GM23338 (cell line): ENCODE measurements around the gene KRT15. TPM values are rescaled to one million over a fixed set of nuclear protein-coding genes. Genes with fewer than 3 reads are reported as not detected.

Experiments used
- NANOG ChIP-seq: IDR thresholded peaks from 2 replicates; pipeline ENCODE4 v1.6.1; 2016; ENCODE audit warnings: antibody characterized with exemption, borderline replicate concordance
- POLR2AphosphoS5 ChIP-seq: IDR thresholded peaks from 2 replicates; pipeline ENCODE4 v1.6.1; 2016; ENCODE audit warnings: antibody characterized with exemption, low read depth
- STAT1 ChIP-seq: IDR thresholded peaks from one replicate; pipeline ENCODE4 v1.6.1; 2016; ENCODE audit warnings: antibody characterized with exemption; ENCODE audit not compliant: unreplicated experiment
- ZNF114 ChIP-seq: fragments of 250-450 bp; sonication (Bioruptor Pico); IDR thresholded peaks from 2 replicates; pipeline ENCODE4 v1.5.0; 2020; ENCODE audit warnings: mild to moderate bottlenecking, moderate library complexity
- ZNF331 ChIP-seq: fragments of 250-450 bp; sonication (Bioruptor Pico); IDR thresholded peaks from 2 replicates; pipeline ENCODE4 v1.5.0; 2020; ENCODE audit warnings: low read depth, mild to moderate bottlenecking, moderate library complexity
- polyA plus RNA-seq: library from polyadenylated mRNA; unstranded; fragments of >200 nt; fragmentation: Nextera tagmentation; extraction: Ambion mirVana; gene quantifications from 2 replicates; pipeline ENCODE4 v1.2.1, GENCODE V29; 2016
- total RNA-seq: library from RNA; depleted of rRNA; stranded (reverse); fragments of >200 nt; shearing (Covaris generic); gene quantifications from 2 replicates; pipeline ENCODE4 v1.2.3, GENCODE V29; 2014
- TF ChIP-seq, protein P1 (sequence below): fragments of 250-450 bp; sonication (Bioruptor Pico); IDR thresholded peaks from 2 replicates; pipeline ENCODE4 v1.5.0; 2020; ENCODE audit warnings: mild to moderate bottlenecking, moderate library complexity
- TF ChIP-seq, protein P2 (sequence below): IDR thresholded peaks from one replicate; pipeline ENCODE4 v1.6.1; 2018; ENCODE audit warnings: antibody characterized with exemption; ENCODE audit not compliant: unreplicated experiment
- TF ChIP-seq, protein P3 (sequence below), 2 experiments: fragments of 200-600 bp in 1 of 2; sonication (generic) in 1 of 2; conservative IDR thresholded peaks; 2 replicates each; pipeline versions ENCODE4 v1.5.1 to v1.6.1; 2016 to 2017; ENCODE audit warnings: antibody characterized with exemption in 2 of 2, low read depth in 2 of 2, mild to moderate bottlenecking in 2 of 2, moderate library complexity in 1 of 2

KRT15 gene
- total and polyA plus RNA-seq, 2 experiments from 2014 or later = 0.03 TPM; not detected in 1

DNA sequence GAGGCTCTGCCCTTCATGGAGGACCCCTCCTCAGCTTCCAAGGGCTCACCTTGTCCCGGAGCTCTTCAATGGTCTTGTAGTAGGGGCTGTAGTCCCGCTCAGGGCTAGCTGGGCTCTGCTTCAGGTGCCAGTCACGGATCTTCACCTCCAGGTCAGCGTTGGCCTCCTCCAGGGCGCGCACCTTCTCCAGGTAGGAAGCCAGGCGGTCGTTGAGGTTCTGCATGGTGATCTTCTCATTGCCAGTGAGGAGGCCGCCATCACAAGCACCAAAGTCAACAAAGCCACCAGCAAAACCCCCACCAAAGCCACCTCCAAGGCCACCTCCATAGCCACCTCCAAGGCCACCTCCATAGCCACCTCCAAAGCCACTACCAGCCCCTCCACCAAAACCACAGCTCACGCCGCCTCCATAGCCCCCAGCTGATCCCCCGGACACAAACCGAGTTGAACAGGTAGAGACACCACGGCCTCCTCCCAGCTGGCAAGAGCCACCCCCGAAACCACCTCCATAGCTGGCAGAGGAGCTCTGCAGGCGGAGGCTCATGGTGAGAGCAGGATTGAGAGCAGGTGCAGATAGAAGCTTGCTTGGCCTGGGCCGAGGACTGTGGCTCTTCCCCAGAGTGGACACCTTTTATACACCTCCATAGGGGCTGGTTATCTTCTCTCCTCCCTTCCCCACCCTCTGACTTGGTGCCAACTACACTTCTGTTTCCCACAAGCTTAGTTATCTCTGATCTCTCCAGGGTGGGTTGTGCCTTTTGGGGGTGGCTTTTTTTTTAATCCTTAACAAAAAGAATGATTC is 13.5 kb downstream of the KRT15 start, which contains the start of gene KRT13 (continued):
- TF ChIP-seq, protein P1, sequence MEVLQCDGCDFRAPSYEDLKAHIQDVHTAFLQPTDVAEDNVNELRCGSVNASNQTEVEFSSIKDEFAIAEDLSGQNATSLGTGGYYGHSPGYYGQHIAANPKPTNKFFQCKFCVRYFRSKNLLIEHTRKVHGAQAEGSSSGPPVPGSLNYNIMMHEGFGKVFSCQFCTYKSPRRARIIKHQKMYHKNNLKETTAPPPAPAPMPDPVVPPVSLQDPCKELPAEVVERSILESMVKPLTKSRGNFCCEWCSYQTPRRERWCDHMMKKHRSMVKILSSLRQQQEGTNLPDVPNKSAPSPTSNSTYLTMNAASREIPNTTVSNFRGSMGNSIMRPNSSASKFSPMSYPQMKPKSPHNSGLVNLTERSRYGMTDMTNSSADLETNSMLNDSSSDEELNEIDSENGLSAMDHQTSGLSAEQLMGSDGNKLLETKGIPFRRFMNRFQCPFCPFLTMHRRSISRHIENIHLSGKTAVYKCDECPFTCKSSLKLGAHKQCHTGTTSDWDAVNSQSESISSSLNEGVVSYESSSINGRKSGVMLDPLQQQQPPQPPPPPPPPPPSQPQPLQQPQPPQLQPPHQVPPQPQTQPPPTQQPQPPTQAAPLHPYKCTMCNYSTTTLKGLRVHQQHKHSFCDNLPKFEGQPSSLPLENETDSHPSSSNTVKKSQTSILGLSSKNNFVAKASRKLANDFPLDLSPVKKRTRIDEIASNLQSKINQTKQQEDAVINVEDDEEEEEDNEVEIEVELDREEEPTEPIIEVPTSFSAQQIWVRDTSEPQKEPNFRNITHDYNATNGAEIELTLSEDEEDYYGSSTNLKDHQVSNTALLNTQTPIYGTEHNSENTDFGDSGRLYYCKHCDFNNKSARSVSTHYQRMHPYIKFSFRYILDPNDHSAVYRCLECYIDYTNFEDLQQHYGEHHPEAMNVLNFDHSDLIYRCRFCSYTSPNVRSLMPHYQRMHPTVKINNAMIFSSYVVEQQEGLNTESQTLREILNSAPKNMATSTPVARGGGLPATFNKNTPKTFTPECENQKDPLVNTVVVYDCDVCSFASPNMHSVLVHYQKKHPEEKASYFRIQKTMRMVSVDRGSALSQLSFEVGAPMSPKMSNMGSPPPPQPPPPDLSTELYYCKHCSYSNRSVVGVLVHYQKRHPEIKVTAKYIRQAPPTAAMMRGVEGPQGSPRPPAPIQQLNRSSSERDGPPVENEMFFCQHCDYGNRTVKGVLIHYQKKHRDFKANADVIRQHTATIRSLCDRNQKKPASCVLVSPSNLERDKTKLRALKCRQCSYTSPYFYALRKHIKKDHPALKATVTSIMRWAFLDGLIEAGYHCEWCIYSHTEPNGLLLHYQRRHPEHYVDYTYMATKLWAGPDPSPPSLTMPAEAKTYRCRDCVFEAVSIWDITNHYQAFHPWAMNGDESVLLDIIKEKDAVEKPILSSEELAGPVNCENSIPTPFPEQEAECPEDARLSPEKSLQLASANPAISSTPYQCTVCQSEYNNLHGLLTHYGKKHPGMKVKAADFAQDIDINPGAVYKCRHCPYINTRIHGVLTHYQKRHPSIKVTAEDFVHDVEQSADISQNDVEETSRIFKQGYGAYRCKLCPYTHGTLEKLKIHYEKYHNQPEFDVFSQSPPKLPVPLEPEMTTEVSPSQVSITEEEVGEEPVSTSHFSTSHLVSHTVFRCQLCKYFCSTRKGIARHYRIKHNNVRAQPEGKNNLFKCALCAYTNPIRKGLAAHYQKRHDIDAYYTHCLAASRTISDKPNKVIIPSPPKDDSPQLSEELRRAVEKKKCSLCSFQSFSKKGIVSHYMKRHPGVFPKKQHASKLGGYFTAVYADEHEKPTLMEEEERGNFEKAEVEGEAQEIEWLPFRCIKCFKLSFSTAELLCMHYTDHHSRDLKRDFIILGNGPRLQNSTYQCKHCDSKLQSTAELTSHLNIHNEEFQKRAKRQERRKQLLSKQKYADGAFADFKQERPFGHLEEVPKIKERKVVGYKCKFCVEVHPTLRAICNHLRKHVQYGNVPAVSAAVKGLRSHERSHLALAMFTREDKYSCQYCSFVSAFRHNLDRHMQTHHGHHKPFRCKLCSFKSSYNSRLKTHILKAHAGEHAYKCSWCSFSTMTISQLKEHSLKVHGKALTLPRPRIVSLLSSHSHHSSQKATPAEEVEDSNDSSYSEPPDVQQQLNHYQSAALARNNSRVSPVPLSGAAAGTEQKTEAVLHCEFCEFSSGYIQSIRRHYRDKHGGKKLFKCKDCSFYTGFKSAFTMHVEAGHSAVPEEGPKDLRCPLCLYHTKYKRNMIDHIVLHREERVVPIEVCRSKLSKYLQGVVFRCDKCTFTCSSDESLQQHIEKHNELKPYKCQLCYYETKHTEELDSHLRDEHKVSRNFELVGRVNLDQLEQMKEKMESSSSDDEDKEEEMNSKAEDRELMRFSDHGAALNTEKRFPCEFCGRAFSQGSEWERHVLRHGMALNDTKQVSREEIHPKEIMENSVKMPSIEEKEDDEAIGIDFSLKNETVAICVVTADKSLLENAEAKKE (CRISPR knock-in tag) = no peak
- no peak for TF ChIP-seq ZNF114 (CRISPR knock-in tag)
- TF ChIP-seq, protein P2, sequence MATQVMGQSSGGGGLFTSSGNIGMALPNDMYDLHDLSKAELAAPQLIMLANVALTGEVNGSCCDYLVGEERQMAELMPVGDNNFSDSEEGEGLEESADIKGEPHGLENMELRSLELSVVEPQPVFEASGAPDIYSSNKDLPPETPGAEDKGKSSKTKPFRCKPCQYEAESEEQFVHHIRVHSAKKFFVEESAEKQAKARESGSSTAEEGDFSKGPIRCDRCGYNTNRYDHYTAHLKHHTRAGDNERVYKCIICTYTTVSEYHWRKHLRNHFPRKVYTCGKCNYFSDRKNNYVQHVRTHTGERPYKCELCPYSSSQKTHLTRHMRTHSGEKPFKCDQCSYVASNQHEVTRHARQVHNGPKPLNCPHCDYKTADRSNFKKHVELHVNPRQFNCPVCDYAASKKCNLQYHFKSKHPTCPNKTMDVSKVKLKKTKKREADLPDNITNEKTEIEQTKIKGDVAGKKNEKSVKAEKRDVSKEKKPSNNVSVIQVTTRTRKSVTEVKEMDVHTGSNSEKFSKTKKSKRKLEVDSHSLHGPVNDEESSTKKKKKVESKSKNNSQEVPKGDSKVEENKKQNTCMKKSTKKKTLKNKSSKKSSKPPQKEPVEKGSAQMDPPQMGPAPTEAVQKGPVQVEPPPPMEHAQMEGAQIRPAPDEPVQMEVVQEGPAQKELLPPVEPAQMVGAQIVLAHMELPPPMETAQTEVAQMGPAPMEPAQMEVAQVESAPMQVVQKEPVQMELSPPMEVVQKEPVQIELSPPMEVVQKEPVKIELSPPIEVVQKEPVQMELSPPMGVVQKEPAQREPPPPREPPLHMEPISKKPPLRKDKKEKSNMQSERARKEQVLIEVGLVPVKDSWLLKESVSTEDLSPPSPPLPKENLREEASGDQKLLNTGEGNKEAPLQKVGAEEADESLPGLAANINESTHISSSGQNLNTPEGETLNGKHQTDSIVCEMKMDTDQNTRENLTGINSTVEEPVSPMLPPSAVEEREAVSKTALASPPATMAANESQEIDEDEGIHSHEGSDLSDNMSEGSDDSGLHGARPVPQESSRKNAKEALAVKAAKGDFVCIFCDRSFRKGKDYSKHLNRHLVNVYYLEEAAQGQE = no peak
- no peak for TF ChIP-seq ZNF331
- TF ChIP-seq STAT1 = no peak
- TF ChIP-seq, protein P3, sequence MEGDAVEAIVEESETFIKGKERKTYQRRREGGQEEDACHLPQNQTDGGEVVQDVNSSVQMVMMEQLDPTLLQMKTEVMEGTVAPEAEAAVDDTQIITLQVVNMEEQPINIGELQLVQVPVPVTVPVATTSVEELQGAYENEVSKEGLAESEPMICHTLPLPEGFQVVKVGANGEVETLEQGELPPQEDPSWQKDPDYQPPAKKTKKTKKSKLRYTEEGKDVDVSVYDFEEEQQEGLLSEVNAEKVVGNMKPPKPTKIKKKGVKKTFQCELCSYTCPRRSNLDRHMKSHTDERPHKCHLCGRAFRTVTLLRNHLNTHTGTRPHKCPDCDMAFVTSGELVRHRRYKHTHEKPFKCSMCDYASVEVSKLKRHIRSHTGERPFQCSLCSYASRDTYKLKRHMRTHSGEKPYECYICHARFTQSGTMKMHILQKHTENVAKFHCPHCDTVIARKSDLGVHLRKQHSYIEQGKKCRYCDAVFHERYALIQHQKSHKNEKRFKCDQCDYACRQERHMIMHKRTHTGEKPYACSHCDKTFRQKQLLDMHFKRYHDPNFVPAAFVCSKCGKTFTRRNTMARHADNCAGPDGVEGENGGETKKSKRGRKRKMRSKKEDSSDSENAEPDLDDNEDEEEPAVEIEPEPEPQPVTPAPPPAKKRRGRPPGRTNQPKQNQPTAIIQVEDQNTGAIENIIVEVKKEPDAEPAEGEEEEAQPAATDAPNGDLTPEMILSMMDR (conservative IDR thresholded peaks at IDR 0.05; ENCODE audit: low read depth in 2 of 2) = no peak
- TF ChIP-seq POLR2AphosphoS5 = no peak
- no peak for TF ChIP-seq NANOG
